ENCODE data around the gene NXF2B.
"Not testable (repeated sequence)": the region's sequence is repeated elsewhere in the genome, so short reads cannot be mapped to it uniquely, and the experiment has no call there.

Gene NXF2B

GRCh38 chrX:102439908-102440307, at the start of gene NXF2B:
TSS of gene NXF2B (minus strand) at chrX:102440008. CDS start at chrX:102380036, 59,972 bp downstream.
- CTCF ChIA-PET; DNase-seq (ENCODE audit: extremely low spot score); POLR2A ChIA-PET: not testable (repeated sequence)

GRCh38 chrX:102478765-102479164, 39.0 kb upstream of the NXF2B start:
- CTCF ChIA-PET; POLR2A ChIA-PET; DNase-seq (ENCODE audit: extremely low spot score): not testable (repeated sequence)

GRCh38 chrX:102471762-102472220, 32.0 kb upstream of the NXF2B start, which contains the start of gene TCP11X2:
TSS of gene TCP11X2 (minus strand) at chrX:102471812.
- CTCF ChIA-PET; DNase-seq (ENCODE audit: extremely low spot score); POLR2A ChIA-PET: not testable (repeated sequence)

- CTCF ChIA-PET; POLR2A ChIA-PET; DNase-seq (ENCODE audit: extremely low spot score): not testable (repeated sequence)
Measured at GRCh38 chrX:102470215-102470614, 30.4 kb upstream of the NXF2B start.

- CTCF ChIA-PET; DNase-seq (ENCODE audit: extremely low spot score); POLR2A ChIA-PET: not testable (repeated sequence)
Measured at GRCh38 chrX:102458615-102459014, 18.8 kb upstream of the NXF2B start.

GRCh38 chrX:102414493-102414892, 25.3 kb downstream of the NXF2B start:
- POLR2A ChIA-PET; CTCF ChIA-PET; DNase-seq (ENCODE audit: extremely low spot score): not testable (repeated sequence)

GRCh38 chrX:102345916-102346315, 93.9 kb downstream of the NXF2B start:
- ChIA-PET CTCF (no interaction called here), POLR2A (no interaction called here)
- no peak for TF ChIP-seq FOXK2 (IDR thresholded peaks at IDR 0.05)
- TF ChIP-seq PKNOX1 (IDR thresholded peaks at IDR 0.05): no peak
- no peak for TF ChIP-seq BHLHE40 (IDR thresholded peaks at IDR 0.05; ENCODE audit: borderline replicate concordance)
- no peak for TF ChIP-seq ARNT (IDR thresholded peaks at IDR 0.05)
- no peak for TF ChIP-seq SUZ12 (IDR thresholded peaks at IDR 0.05)
- TF ChIP-seq ELF4 (IDR thresholded peaks at IDR 0.05): no peak
- no peak for TF ChIP-seq LEF1 (IDR thresholded peaks at IDR 0.05; ENCODE audit: borderline replicate concordance)
- no peak for TF ChIP-seq SP1 (IDR thresholded peaks at IDR 0.05)
- no peak for TF ChIP-seq FOXM1 (IDR thresholded peaks at IDR 0.05; ENCODE audit: borderline replicate concordance)
- no peak for TF ChIP-seq FOXA1 (IDR thresholded peaks at IDR 0.05)
- no peak for TF ChIP-seq TARDBP (IDR thresholded peaks at IDR 0.05)
- no peak for TF ChIP-seq NFRKB (IDR thresholded peaks at IDR 0.05)
- TF ChIP-seq ZNF384 (IDR thresholded peaks at IDR 0.05): no peak
- TF ChIP-seq L3MBTL2 (conservative IDR thresholded peaks at IDR 0.05): no peak
- TF ChIP-seq CTBP1 (IDR thresholded peaks at IDR 0.05; ENCODE audit: borderline replicate concordance): no peak
- DNase-seq (ENCODE audit: extremely low spot score): peak; percentile 68

- DNase-seq (ENCODE audit: extremely low spot score): no peak
- ChIA-PET CTCF (no interaction called here), POLR2A (no interaction called here)
- TF ChIP-seq ELF4 (IDR thresholded peaks at IDR 0.05) (no peak), HDGF (IDR thresholded peaks at IDR 0.05; ENCODE audit: borderline replicate concordance) (no peak), BHLHE40 (IDR thresholded peaks at IDR 0.05; ENCODE audit: borderline replicate concordance) (no peak), SP1 (IDR thresholded peaks at IDR 0.05) (no peak), L3MBTL2 (conservative IDR thresholded peaks at IDR 0.05) (no peak), ZNF384 (IDR thresholded peaks at IDR 0.05) (no peak), NFRKB (IDR thresholded peaks at IDR 0.05) (no peak), PKNOX1 (IDR thresholded peaks at IDR 0.05) (no peak), TARDBP (IDR thresholded peaks at IDR 0.05) (no peak), ARNT (IDR thresholded peaks at IDR 0.05) (no peak), LEF1 (IDR thresholded peaks at IDR 0.05; ENCODE audit: borderline replicate concordance) (no peak), FOXK2 (IDR thresholded peaks at IDR 0.05) (no peak), CTBP1 (IDR thresholded peaks at IDR 0.05; ENCODE audit: borderline replicate concordance) (no peak), FOXM1 (IDR thresholded peaks at IDR 0.05; ENCODE audit: borderline replicate concordance) (no peak), FOXA1 (IDR thresholded peaks at IDR 0.05) (no peak), SUZ12 (IDR thresholded peaks at IDR 0.05) (no peak)
Measured at GRCh38 chrX:102341867-102342266, 97.9 kb downstream of the NXF2B start.
